Raji (cell line): Measurements from ENCODE around the gene OR10G7.

Experiments used
- POLR2A ChIP-seq: IDR thresholded peaks from 2 replicates; pipeline ENCODE4 v1.6.1; 2011; ENCODE audit warnings: low read depth, low read length, control low read depth; ENCODE audit not compliant: insufficient read depth

Gene OR10G7

DNA sequence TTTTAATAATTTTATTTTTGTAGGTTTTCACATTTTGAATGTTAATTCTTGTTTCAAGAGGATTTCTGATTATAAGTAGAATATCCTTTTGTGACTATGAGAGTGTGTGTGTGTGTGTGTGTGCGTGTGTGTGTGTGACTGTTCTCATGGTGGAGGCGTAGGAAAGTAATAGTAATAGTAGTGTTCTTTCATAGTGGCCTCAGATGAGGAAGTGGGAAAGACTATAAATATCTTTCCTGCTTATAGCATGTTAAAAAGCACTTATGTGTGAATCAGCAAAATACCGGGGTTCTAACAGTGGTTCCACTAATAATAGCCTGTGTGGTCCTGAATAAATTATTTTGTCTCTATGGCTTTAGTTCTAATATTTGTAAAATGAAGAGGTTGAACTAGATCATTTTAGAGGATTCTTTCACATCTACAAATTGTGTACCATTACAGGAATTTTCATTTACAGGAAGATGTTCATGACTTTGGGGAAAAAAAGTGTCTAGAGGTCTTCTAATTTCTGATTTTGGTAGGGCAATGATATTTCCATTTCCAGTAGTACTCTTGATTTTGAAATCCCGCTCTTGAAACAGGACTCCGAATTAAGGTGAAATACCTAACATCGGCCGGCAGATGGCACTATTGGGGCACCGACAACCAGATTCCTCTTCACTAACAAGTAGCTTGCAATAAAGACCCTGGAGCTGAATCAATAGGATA lies 29.9 kb upstream of the OR10G7 start:
- TF ChIP-seq POLR2A, result no peak

DNA sequence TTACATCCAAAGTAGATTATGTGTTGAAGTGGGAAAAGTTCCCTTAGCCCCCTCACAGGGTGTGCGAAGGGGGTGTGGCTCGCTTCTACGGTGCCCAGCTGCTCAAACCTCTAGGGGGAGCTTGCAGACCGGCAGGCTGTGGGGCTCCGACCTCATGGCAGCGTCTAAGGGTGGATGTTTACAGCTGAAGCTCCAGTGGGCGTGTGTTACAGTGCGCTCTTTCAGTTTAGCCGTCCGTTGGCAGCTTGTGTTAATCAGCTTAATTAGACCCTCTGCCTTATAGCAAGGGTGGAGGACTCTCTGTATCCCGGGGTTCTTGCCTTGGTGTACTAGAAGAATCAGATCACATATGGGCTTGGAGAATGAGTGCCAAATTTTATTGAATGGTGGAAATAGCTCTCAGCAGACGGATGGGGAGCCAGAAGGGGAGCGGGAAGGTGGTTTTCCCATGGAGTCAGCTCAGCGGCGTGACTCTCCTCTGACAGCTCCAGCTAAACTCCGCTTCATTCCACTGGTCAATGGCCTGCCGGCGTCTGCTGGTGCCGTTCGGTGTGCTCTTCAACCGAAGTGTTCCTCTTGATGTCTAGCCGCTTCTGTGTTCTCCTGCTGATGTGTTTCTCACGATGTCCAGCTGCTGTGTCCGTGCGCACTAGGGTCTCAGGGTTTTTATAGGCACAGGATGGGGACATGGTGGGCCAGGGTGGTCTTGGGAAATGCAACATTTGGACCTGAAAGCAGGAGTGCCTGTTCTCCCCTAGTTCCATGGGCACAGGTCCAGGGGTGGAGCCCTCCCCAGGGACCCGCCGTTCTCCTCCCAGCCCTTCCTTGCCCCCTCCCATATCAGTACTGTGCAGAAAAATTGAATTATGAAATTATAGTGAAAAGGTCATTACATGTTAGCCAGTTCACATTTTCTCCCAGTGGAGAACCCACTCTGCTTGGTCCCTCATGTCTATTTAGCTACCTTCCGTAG lies 28.6 kb upstream of the OR10G7 start:
- no peak for TF ChIP-seq POLR2A

DNA sequence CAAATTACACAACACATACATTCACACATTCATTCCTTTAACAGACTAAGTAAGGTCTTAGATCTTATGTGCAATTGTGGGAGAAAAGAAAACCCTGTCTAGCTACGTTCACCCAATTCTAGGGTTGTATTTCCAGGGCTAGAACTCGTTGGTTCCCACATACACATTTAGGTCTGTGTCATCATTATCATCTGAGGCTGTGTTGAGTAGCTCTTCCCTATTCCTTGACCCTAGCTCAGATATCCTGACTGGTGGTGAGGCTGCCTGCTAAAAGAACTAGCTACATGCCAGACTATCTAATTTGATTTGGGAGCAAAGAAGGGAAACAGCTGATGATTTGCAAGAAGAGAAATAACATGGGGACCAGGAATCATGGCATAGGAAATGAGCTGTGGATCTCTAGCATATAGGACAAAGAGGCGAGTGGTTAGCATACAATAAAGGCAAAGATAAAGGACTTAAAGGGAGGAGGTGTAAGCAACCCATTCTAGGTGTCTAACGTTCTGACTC lies 27.5 kb upstream of the OR10G7 start:
- no peak for TF ChIP-seq POLR2A

- no peak for TF ChIP-seq POLR2A
Measured at GRCh38 chr11:124052966-124053365, 11.8 kb upstream of the OR10G7 start.

DNA sequence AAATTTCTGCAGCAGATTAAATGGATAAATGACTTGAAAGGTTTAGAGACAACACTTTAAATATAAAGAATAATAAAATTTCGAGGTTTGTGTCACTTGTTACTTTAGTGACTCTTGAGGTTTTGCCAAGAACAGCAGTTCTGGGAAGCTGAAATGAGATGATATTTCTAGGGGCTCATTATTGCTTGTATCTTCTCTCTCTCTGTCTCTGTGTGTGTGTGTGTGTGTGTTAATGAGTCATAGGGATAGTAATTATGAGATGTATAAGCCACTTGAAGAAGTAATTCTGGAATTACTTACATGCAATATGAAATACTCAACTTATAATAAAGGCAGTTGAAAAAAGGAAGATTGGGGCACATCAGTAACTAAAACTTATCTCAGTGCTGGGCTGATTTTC lies 9.6 kb upstream of the OR10G7 start:
- TF ChIP-seq POLR2A, result no peak

DNA sequence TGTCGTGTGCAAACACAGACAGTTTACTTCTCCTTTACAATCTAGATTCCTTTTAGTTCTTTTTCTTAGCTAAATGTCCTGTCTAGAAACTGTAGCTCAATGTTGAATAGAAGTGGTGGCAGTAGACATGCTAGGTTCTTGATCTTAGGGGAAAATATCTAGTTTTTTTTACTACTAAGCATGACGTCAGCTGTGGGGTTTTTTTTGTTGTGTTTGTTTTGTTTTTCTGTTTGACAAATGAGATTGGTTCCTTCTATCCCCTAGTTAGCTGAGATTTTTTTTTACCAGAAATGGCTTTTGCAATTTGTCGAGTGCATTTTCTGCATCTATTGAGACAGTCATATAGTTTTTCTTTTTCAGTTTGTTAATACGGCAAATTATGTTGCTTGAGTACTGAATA lies 2.3 kb upstream of the OR10G7 start:
- TF ChIP-seq POLR2A, result no peak

GRCh38 chr11:124039557-124039956 lies 1.6 kb downstream of the OR10G7 start:
- no peak for TF ChIP-seq POLR2A

- TF ChIP-seq POLR2A, result no peak
Measured at GRCh38 chr11:124036666-124037065, 4.5 kb downstream of the OR10G7 start.

- TF ChIP-seq POLR2A, result no peak
Measured at GRCh38 chr11:124026498-124026897, 14.6 kb downstream of the OR10G7 start, which contains the start of gene OR10G8. OR10G8 (plus strand) TSS chr11:124026798; CDS start chr11:124029623, 2,825 bp downstream.

- no peak for TF ChIP-seq POLR2A
Measured at GRCh38 chr11:124012697-124013096, 28.4 kb downstream of the OR10G7 start, which contains the start of gene OR10G4. OR10G4 (plus strand) TSS chr11:124012997; CDS start chr11:124015575, 2,578 bp downstream.

- no peak for TF ChIP-seq POLR2A
Measured at GRCh38 chr11:123995119-123995518, 46.0 kb downstream of the OR10G7 start, which contains the start of gene OR10G6. OR10G6 (minus strand) TSS chr11:123995161; CDS start chr11:123995161, 0 bp downstream.
